ENCODE results near the gene FAM217B. TPM values are rescaled to one million over a fixed set of nuclear protein-coding genes. Genes with fewer than 3 reads are reported as not detected.
A peak's percentile ranks its signal among the peaks of the same experiment; 100 is the strongest.

The FAM217B gene, protein sequence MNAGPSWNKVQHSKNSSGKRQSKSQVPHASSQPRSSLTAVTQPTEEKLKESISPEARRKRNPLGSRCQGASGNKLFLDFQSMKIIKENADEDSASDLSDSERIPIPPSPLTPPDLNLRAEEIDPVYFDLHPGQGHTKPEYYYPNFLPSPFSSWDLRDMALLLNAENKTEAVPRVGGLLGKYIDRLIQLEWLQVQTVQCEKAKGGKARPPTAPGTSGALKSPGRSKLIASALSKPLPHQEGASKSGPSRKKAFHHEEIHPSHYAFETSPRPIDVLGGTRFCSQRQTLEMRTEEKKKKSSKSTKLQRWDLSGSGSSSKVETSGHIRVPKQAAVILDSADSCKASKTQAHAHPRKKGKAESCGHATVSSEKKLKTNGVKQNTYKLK
- 10 to 100 TPM; 18.4 to 20.3 TPM for total RNA-seq

DNA sequence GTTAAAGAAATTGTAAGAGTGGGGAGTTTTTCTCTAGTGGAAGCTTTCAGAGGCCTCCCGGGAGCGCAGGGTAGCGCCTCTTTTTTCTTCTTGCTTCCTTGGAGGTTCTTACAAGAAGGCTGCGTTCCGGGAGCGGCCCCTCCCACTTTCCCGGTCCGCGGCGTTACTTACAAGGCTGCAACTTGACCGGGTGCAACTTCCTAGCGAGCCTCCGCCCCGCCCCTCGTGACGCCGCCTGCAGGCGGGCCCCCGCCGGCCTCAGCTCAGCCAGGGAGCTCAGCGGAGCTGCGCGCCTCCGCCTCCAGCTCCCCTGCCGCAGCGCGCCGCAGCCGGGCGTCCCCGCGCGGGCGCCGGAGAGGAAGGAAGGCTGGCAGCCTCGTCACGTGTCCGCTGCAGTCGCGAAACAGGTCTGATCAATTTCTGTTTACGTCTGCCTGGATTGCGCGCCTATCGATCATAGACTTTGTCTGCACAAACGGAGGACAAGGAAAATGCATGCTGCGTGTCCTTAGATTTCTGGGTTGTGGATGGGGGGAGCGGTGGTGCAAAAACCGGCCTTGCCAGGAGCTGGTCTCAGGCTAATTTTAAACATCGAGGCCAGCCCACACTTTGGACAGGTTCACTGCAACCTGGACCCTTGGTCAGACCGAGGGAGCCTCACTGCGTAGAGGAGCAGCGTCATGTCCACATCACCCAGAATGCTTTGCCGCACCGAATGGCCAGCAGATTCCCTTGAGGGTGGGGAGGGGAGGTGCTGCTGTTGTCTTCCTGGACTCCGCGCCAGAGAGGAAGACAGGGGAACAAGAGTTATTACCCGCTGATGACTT is at the start of gene FAM217B, which contains the start of gene PPP1R3D:
FAM217B (plus strand) TSS at position 261 of the 827 bp plus-strand sequence. CDS start 3,555 bp downstream, outside the sequence.
PPP1R3D (minus strand) TSS at position 177 of the 827 bp plus-strand sequence. CDS start 374 bp downstream, outside the sequence.
- H3K4me1 Mint-ChIP-seq (ENCODE audit: low read depth) = peaks cover 36% of the 10 kb centered on the region
- intact Hi-C loops (cut with micrococcal nuclease) = loop anchor here (1.0 to 10.0 kb wide), 2 partner anchors 8 to 274 kb away; no protein-coding TSS in a partner anchor
- ChIA-PET CTCF (interaction anchor here (0.6 to 1.7 kb wide), 8 partner anchors 8 to 117 kb away, joined by 3 to 8 read pairs (median 4); no protein-coding TSS in a partner anchor), POLR2A (interaction anchor here (0.7 to 1.1 kb wide), 4 partner anchors 8 to 1083 kb away, joined by 3 to 4 read pairs (median 4); no protein-coding TSS in a partner anchor)
- peaks cover 18% of the 10 kb centered on the region for H3K36me3 Mint-ChIP-seq
- H3K27ac Mint-ChIP-seq = peak within 1 kb of the TSS; percentile 99
- H3K9me3 Mint-ChIP-seq = no peaks in the 10 kb centered on the region
- DNase-seq = peak; percentile 95
- H3K27me3 Mint-ChIP-seq = no peaks in the 10 kb centered on the region
- H3K4me3 Mint-ChIP-seq = peak within 1 kb of the TSS; percentile 98

DNA sequence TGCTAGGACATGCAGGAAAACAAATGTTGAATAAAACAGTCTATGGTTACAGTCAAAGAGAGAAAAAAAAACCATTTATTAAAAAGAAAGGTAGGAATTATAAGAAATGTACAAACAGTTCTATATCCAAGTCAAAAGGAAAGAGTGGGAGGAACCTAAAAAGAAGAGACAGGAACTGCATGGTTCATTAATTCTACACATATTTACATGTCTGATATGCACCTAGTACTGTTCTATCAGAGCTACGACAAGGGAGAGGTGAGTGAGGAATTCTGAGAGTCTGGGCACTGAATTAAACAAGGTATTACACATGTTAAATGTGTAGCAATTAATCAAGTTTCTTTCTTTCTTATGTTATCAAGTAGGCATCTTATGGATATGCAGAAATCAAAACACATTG is 48.6 kb upstream of the FAM217B start:
- intact Hi-C loops (cut with micrococcal nuclease) = no loop called here
- no peaks in the 10 kb centered on the region for H3K9me3 Mint-ChIP-seq
- ChIA-PET CTCF (no interaction called here), POLR2A (no interaction called here)
- no peaks in the 10 kb centered on the region for H3K27me3 Mint-ChIP-seq
- H3K36me3 Mint-ChIP-seq = no peaks in the 10 kb centered on the region
- DNase-seq = no peak
- H3K4me3 Mint-ChIP-seq = no peak overlapping the region
- peaks cover 3% of the 10 kb centered on the region for H3K4me1 Mint-ChIP-seq (ENCODE audit: low read depth)
- no peak overlapping the region for H3K27ac Mint-ChIP-seq

DNA sequence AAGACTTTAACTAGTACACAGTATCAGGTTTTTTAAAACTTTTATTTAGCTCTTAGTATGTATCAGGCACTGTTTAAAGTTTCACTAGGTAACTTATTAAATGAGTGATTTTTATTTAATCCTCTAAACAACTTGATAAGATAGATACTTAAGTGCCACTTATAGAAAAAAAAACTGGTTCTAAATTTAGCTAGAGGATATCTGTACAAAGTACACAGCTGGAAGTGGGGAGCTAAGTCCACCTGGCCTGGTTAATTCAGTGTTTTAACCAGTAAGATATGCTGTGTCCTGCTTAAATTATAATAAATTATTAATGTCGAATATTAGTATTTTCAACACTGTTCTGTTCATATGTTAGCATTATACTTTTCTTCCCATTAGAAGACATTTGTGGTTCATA is 44.3 kb upstream of the FAM217B start:
- Mint-ChIP-seq H3K36me3 (peaks cover 5% of the 10 kb centered on the region), H3K9me3 (no peaks in the 10 kb centered on the region), H3K4me1 (ENCODE audit: low read depth) (peaks cover 3% of the 10 kb centered on the region), H3K4me3 (no peak overlapping the region), H3K27ac (no peak overlapping the region), H3K27me3 (no peaks in the 10 kb centered on the region)
- no peak for DNase-seq
- intact Hi-C loops (cut with micrococcal nuclease) = no loop called here
- POLR2A ChIA-PET = no interaction called here
- CTCF ChIA-PET = no interaction called here

DNA sequence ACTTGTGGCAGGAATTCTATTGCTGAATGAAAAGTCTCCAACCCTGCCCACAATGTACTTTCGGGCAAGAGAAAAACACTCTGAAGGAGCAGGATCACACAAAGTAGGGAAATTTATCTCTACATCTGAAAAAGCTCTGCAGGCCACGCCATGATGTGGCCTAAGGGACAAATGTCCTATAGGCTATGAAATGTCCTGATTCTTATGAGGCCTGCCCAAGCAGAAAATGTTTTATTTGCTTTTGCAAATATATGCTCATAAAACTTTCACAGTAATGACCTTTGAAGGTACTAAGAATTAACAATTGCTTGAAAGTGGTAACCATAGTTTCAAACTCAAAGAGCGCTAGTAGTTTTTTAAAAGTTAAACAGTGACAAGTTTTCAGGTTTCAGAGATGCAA is 37.7 kb upstream of the FAM217B start:
- intact Hi-C loops (cut with micrococcal nuclease) = no loop called here
- POLR2A ChIA-PET = no interaction called here
- Mint-ChIP-seq H3K4me1 (ENCODE audit: low read depth) (no peaks in the 10 kb centered on the region), H3K9me3 (no peaks in the 10 kb centered on the region), H3K36me3 (peaks cover 3% of the 10 kb centered on the region), H3K27me3 (no peaks in the 10 kb centered on the region), H3K4me3 (no peak overlapping the region), H3K27ac (no peak overlapping the region)
- no peak for DNase-seq
- CTCF ChIA-PET = no interaction called here

DNA sequence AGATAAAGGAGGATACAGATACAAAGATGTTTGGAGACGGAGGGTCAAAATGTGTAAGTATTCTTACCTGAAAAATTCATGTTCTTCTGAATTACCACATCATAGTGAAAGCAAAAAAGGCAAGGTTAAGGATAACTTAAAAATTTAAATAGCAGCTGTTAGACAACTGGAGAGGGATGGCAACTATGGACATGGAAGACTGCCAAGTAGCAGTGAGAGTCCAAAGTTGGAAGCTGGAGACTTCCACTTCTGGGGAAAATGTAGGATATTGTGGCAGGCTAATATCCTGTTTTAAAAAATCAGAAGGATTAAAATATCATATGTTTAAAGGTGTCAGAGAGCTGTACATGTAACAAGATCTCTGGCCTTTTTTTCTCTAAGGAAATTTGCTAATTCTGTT is 36.6 kb upstream of the FAM217B start:
- Mint-ChIP-seq H3K27ac (no peak overlapping the region), H3K4me1 (ENCODE audit: low read depth) (no peaks in the 10 kb centered on the region), H3K27me3 (no peaks in the 10 kb centered on the region), H3K4me3 (no peak overlapping the region), H3K9me3 (no peaks in the 10 kb centered on the region), H3K36me3 (no peaks in the 10 kb centered on the region)
- POLR2A ChIA-PET = no interaction called here
- intact Hi-C loops (cut with micrococcal nuclease) = no loop called here
- no peak for DNase-seq
- CTCF ChIA-PET = no interaction called here

DNA sequence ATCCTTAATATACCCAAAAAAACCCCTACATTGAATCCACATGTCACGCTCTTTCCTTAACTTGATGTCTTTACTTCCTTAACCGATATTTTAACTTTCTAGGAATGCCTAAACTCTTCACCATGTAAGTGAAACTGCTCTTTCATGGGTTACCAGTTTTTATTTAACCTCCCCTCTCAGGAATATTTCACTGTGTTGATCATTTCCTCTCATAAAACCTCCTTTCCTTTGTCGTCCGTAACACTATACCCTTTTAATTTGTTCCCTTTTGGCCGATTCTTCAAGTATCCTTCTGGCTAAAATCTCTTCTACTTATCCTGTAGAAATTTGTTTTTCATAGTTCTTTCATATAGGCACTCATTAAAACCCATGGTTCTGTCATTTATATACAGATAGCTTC is 31.3 kb upstream of the FAM217B start:
- Mint-ChIP-seq H3K4me1 (ENCODE audit: low read depth) (no peaks in the 10 kb centered on the region), H3K36me3 (no peaks in the 10 kb centered on the region), H3K27ac (no peak overlapping the region), H3K9me3 (no peaks in the 10 kb centered on the region), H3K27me3 (no peaks in the 10 kb centered on the region), H3K4me3 (no peak overlapping the region)
- intact Hi-C loops (cut with micrococcal nuclease) = no loop called here
- ChIA-PET CTCF (no interaction called here), POLR2A (no interaction called here)
- no peak for DNase-seq

DNA sequence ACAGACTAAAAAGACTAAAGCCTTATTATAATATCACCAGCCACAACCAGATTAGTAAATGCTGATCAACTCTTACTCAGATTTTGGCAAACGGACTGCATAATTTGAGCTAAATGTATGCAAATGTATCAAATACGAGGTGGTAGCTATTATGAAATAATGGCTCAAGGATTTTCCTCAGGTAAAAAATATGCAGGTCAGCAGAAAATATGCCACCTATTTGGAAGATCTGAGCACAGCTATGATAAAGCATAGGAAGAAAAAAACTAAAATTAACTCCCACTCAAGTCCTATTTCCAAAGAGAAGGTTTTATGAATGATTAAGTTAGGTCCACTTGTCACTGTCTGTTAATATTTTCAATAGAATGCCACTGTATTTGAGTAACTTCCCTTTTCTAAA is 29.1 kb upstream of the FAM217B start:
- Mint-ChIP-seq H3K27ac (no peak overlapping the region), H3K4me3 (no peak overlapping the region), H3K27me3 (no peaks in the 10 kb centered on the region), H3K9me3 (no peaks in the 10 kb centered on the region), H3K36me3 (no peaks in the 10 kb centered on the region), H3K4me1 (ENCODE audit: low read depth) (no peaks in the 10 kb centered on the region)
- ChIA-PET CTCF (interaction anchor here (1.0 to 2.3 kb wide), 2 partner anchors 24 to 29 kb away, joined by 3 to 9 read pairs; partner anchors contain the start of genes FAM217B and PPP1R3D), POLR2A (no interaction called here)
- no peak for DNase-seq
- intact Hi-C loops (cut with micrococcal nuclease) = no loop called here

DNA sequence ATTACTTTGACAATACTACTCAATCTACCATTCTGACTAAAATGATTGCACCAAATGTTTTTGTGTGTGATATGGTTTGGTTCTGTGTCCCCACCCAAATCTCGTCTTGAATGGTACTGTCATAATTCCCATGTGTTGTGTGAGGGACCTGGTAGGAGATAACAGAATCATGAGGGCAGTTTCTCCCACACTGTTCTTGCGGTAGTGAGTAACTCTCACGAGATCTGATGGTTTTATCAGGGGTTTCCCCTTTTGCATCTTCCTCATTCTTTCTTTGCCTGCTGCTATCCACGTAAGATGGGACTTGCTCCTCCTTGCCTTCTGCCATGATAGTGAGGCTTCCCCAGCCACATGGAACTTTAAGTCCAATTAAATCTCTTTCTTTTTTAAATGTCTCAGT is 27.6 kb upstream of the FAM217B start:
- intact Hi-C loops (cut with micrococcal nuclease) = no loop called here
- Mint-ChIP-seq H3K27me3 (no peaks in the 10 kb centered on the region), H3K9me3 (no peaks in the 10 kb centered on the region), H3K4me3 (no peak overlapping the region), H3K27ac (no peak overlapping the region), H3K4me1 (ENCODE audit: low read depth) (no peaks in the 10 kb centered on the region), H3K36me3 (no peaks in the 10 kb centered on the region)
- CTCF ChIA-PET = no interaction called here
- DNase-seq = no peak
- POLR2A ChIA-PET = no interaction called here

DNA sequence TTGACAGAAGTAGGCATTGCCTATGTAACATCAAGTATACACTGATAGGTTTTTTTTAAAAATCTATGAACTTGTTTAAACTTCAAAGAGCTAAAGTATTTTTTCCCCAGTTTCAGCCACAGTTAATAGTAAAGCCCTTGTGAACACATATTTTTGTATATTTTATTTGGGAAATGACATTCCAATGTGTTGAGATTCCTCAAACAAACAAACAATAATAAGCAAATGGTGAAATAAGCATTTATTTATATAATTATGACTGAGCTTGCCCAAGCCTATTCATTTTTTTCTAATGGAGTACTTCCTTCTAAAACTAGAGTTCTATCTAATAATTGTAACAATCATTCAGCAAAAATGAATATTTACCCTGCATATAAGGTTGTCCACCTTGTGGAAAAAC is 19.2 kb upstream of the FAM217B start:
- CTCF ChIA-PET = no interaction called here
- H3K27ac Mint-ChIP-seq = no peak overlapping the region
- POLR2A ChIA-PET = no interaction called here
- H3K9me3 Mint-ChIP-seq = no peaks in the 10 kb centered on the region
- H3K4me1 Mint-ChIP-seq (ENCODE audit: low read depth) = no peaks in the 10 kb centered on the region
- no peak overlapping the region for H3K4me3 Mint-ChIP-seq
- H3K36me3 Mint-ChIP-seq = peaks cover 2% of the 10 kb centered on the region
- H3K27me3 Mint-ChIP-seq = no peaks in the 10 kb centered on the region
- intact Hi-C loops (cut with micrococcal nuclease) = no loop called here
- no peak for DNase-seq

DNA sequence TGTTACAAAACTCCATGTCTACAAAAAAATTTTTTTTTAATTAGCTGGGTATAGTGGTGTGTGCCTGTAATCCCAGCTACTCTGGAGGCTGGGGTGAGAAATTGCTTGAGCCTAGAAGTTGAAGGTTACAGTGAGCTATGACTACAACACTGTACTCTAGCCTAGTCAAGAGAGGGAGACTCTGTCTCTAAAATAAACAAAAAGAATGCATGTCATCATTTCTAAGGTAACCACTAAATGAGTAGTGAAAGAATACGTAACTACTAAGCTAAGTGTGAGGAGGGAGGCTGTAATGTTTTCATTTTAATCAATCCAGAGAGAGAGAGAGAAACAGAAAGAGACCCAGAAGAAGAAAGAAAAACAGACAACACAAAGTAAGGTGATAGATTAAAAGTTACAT is 16.7 kb upstream of the FAM217B start:
- intact Hi-C loops (cut with micrococcal nuclease) = no loop called here
- Mint-ChIP-seq H3K9me3 (no peaks in the 10 kb centered on the region), H3K27me3 (no peaks in the 10 kb centered on the region), H3K27ac (no peak overlapping the region), H3K4me1 (ENCODE audit: low read depth) (no peaks in the 10 kb centered on the region), H3K4me3 (no peak overlapping the region), H3K36me3 (no peaks in the 10 kb centered on the region)
- no peak for DNase-seq
- ChIA-PET POLR2A (no interaction called here), CTCF (interaction anchor here (1.1 kb wide), 1 partner anchor 11 kb away, joined by 5 read pairs; no protein-coding TSS in a partner anchor)

DNA sequence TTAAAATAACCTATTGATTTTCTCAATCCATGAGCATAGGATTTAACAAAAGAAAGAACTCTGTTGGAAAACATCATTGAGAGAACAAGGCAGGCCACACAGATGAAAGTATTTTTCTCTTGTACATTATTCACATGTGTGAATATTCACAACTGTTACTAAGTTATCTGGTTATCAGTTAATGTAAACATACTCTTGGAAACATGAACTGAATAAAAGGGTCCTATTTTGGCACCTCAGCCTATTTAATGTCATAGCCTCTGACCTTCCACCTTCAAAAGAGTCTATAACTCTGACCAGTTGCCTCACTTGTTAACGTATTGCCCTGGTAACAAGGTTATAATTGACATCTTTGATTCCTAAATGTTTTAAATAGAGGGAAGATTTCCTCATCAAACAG is 14.8 kb upstream of the FAM217B start:
- CTCF ChIA-PET = interaction anchor here (1.1 to 1.2 kb wide), 2 partner anchors 9 to 11 kb away, joined by 3 to 6 read pairs; partner anchors contain the start of gene SYCP2

DNA sequence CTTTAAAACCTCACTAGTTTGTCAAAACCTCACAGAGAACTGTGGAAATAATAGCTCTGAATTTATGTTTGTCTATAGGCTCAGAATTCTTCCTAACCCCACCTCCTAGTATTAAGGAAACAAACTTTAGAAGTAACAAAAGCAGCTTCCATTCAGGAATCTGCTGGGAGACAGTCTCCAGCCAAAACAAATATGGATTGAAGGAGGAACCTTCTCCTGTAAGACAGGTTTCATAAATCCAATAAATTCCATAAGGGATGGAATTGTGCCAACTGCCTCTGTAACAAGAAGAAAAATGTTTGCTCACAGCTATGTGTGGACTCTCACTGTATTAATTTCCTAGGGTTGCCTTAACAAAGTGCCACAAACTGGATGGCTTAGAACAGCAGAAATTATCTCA is 14.3 kb upstream of the FAM217B start:
- no peaks in the 10 kb centered on the region for H3K27me3 Mint-ChIP-seq
- no peaks in the 10 kb centered on the region for H3K4me1 Mint-ChIP-seq (ENCODE audit: low read depth)
- CTCF ChIA-PET = interaction anchor here (1.1 to 1.2 kb wide), 2 partner anchors 8 to 10 kb away, joined by 3 to 6 read pairs; partner anchors contain the start of gene SYCP2
- H3K9me3 Mint-ChIP-seq = no peaks in the 10 kb centered on the region
- H3K4me3 Mint-ChIP-seq = no peak overlapping the region
- no peak overlapping the region for H3K27ac Mint-ChIP-seq
- intact Hi-C loops (cut with micrococcal nuclease) = no loop called here
- POLR2A ChIA-PET = no interaction called here
- DNase-seq = no peak
- H3K36me3 Mint-ChIP-seq = no peaks in the 10 kb centered on the region

More for the DNA sequence above, 14.8 kb upstream of the FAM217B start:
- H3K27me3 Mint-ChIP-seq = no peaks in the 10 kb centered on the region
- no peaks in the 10 kb centered on the region for H3K4me1 Mint-ChIP-seq (ENCODE audit: low read depth)
- no peaks in the 10 kb centered on the region for H3K36me3 Mint-ChIP-seq
- intact Hi-C loops (cut with micrococcal nuclease) = no loop called here
- POLR2A ChIA-PET = no interaction called here
- no peaks in the 10 kb centered on the region for H3K9me3 Mint-ChIP-seq
- DNase-seq = no peak
- no peak overlapping the region for H3K4me3 Mint-ChIP-seq
- no peak overlapping the region for H3K27ac Mint-ChIP-seq
